GM21825 (cell line): ENCODE results near the gene CORO1C.
"Not testable (repeated sequence)": the region's sequence is repeated elsewhere in the genome, so short reads cannot be mapped to it uniquely, and the experiment has no call there.

Experiments used
- ATAC-seq: cut with Tn5 transposase; IDR thresholded peaks from one replicate; pipeline ENCODE4 v1.9.1; 2021; ENCODE audit warnings: mild to moderate bottlenecking, moderate library complexity; ENCODE audit not compliant: unreplicated experiment

CORO1C gene

DNA sequence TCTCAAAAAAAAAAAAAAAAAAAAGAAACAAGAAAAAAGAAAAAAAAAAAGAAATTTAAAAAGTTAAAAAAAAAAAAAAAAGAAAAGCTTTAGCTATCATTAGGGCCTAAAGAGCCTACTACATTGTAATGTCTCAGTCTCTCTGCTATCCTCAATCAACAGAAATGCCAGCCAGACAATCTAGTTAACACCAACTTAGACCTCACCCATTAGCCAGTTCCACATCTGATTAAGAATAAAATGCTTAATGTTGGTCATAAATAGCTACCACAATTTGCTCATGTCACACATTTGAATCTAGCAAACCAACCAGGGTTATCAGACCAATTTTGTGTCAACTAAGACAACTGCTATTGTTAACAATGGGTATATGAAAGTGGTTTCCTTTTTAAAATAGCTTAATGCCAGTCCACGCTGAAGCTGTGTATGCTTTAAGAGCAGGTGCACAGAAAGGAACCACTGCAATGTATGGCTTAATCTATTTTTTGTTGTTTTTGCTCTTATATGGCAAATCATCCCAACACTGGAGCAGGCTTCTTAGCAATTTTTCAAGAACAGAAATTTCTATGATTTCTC lies 52.1 kb downstream of the CORO1C start:
- ATAC-seq = no peak

DNA sequence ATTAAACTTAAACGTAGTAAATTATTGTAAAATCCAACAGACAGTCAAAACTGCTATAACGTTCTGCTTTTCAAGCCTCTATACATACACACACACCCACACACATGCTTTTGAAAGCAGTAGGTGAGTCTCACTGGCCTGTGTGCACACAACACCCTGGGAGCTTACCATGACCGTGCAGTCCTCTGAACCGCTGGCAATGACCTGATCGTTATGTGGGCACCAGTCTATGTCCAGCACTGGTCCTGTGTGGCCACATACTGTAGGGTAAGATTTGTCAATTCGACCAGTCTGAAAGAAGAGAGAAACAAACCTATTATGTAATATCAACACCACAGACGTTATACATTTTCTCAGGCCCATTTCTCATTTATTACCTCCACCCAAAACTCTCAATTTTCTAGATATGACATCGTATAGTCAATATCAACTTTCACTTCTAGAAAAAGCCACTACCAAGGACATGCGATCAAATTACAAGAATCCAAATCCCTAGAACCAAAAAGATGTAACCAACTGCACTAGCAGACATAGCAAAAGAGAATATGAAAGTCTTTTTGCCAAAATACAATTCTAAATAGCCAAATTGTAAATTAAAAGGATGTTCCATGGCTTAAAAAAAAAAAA lies 53.1 kb downstream of the CORO1C start:
- no peak for ATAC-seq

DNA sequence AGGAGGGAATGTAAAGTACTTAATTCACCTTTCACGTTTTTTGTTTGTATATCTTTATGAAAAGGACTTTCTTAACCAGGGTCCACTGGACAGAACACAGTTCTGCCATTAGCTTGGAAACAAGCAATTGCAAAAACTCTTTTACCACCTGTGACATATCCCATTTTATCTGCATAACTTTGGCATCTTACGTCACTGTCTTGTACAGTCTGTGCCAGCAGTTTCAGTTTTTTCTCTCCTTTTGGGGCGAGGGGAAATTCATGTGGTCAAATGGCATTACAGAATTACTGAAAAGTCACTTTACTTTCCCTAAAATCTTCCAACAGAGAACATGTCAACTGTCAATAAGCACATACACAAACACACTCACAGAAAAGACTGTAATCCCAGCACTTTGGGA lies 53.9 kb downstream of the CORO1C start:
- no peak for ATAC-seq

DNA sequence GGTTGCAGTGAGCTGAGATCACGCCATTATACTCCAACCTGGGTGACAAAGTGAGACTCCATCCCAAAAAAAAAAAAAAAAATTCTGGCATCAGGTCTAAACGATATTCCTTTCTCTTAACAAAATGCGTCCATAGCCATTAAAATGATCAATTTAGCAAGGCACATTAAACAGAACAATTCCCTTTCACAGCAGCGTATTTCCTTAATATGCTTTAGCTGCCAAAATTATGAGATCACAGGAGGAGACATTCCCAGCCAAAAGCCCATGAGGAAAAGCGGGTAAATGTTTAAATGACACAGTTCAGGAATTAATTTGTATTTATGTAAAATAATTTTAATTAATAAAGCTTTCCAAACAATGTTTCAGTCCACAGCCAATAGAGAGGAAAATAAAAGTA lies 54.6 kb downstream of the CORO1C start:
- ATAC-seq = no peak

GRCh38 chr12:108675792-108676191 lies 55.5 kb downstream of the CORO1C start:
- ATAC-seq = no peak

GRCh38 chr12:108672054-108672453 lies 59.3 kb downstream of the CORO1C start:
- no peak for ATAC-seq

GRCh38 chr12:108671110-108671509 lies 60.2 kb downstream of the CORO1C start:
- ATAC-seq = no peak

DNA sequence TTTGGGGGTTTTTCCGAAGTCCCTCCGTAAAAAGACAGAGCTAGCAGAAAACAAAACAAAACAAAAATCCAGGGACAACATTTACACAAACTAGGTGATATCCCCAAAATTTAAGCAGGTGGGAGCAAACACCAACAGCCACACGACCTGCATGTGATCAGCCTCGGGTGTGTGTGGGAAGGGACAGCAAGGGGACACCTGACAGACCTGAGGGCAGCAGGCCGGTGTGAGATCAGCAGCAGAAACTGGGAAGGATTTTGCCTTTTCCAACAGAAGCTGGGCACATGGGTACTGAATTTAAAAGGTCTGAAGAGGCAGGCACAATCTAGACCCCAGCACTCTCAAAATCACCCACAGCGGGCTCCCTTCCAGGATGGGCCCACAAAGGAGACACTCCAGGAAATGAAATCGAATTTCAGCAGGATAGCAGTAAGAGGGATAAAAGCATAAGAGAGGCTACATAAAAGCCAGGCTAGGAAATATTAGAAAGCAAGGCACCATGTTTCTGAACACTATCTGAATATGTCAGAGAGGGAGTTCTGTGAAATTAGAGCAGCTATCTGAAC lies 61.2 kb downstream of the CORO1C start:
- no peak for ATAC-seq

- ATAC-seq = no peak
Observed at GRCh38 chr12:108668542-108668941, 62.8 kb downstream of the CORO1C start.

DNA sequence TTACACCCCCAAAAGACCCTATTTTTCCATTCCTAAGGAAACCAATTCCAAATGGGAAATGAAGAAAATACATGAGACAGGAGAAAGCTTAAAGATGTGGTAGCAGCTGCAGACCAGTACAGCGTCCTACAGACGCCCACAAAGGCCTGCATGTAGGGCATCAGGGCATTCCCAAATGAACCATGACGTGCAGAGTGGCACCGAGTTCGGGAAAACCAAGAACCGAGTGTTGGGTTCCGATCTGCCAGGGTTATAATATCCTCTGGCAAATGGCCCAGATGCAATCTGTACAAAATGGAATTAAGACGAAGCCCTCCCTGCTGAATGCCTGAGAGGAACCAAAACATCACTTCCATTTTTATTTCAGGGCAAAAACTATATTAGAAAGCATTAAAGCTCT lies 63.3 kb downstream of the CORO1C start:
- no peak for ATAC-seq

- no peak for ATAC-seq
Observed at GRCh38 chr12:108667349-108667748, 64.0 kb downstream of the CORO1C start.

GRCh38 chr12:108666401-108666881 lies 64.9 kb downstream of the CORO1C start:
- no peak for ATAC-seq

- no peak for ATAC-seq
Observed at GRCh38 chr12:108665608-108666202, 65.6 kb downstream of the CORO1C start.

- peak; percentile 70 for ATAC-seq
Observed at GRCh38 chr12:108664338-108665258, 66.7 kb downstream of the CORO1C start.

GRCh38 chr12:108663324-108664015 lies 67.8 kb downstream of the CORO1C start:
- no peak for ATAC-seq

- ATAC-seq = not testable (repeated sequence)
Observed at GRCh38 chr12:108658115-108658514, 73.2 kb downstream of the CORO1C start.

- no peak for ATAC-seq
Observed at GRCh38 chr12:108657130-108657745, 74.1 kb downstream of the CORO1C start.

- ATAC-seq = not testable (repeated sequence)
Observed at GRCh38 chr12:108656247-108656646, 75.1 kb downstream of the CORO1C start.

- ATAC-seq = not testable (repeated sequence)
Observed at GRCh38 chr12:108655812-108656175, 75.5 kb downstream of the CORO1C start.

DNA sequence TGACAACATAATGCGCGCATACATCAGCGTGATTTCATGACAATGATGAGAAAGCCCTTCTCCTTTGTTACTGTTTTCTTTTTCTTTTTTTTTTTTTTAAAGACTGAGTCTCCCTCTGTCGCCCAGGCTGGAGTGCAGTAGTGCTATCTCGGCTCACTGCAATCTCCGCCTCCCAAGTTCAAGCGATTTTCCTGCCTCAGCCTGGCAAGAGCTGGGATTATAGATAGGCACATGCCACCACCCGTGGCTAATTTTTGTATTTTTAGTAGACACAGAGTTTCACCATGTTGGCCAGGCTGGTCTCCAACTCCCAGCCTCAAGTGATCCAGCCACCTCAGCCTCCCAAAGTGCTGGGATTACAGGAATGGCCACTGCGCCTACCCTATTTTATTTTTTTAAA lies 76.7 kb downstream of the CORO1C start:
- ATAC-seq = not testable (repeated sequence)
